CD14-positive monocyte (primary cell): ENCODE results near the gene SLC2A1. TPM values are rescaled to one million over a fixed set of nuclear protein-coding genes. Genes with fewer than 3 reads are reported as not detected.

Source experiments
- DNase-seq, 3 donors: peaks; one replicate each; pipeline ENCODE4 v3.0.0-alpha.2; 2011 to 2022
- H2AFZ ChIP-seq: 2 replicates; pipeline ENCODE4 v1.6.0; 2012; ENCODE audit warnings: mild to moderate bottlenecking, low read depth, low read length, inconsistent platforms; ENCODE audit not compliant: insufficient read depth, poor library complexity, severe bottlenecking
- H3K27ac ChIP-seq, 2 donors: 1 replicate in 1 of 2; 2 replicates in 1 of 2; pipeline ENCODE4 v1.5.1; 2012 to 2013; ENCODE audit warnings: low read length in 2 of 2, control low read depth in 1 of 2, inconsistent platforms in 1 of 2, low read depth in 1 of 2, mild to moderate bottlenecking in 1 of 2
- H3K27me3 ChIP-seq, 2 donors: one replicate each; pipeline versions ENCODE4 v1.6.0 to v1.6.1; 2011 to 2013; ENCODE audit warnings: low read length in 2 of 2; ENCODE audit not compliant: control insufficient read depth in 2 of 2, insufficient read depth in 2 of 2
- H3K36me3 ChIP-seq, 2 donors: replicated peaks in 1 of 2; 1 replicate in 1 of 2; 2 replicates in 1 of 2; pipeline versions ENCODE4 v1.5.1 to v1.6.1; 2012 to 2013; ENCODE audit warnings: low read length in 2 of 2, control low read depth in 1 of 2, inconsistent platforms in 1 of 2, mild to moderate bottlenecking in 1 of 2; ENCODE audit not compliant: insufficient read depth in 2 of 2, control insufficient read depth in 1 of 2
- H3K4me1 ChIP-seq, 2 donors: 1 replicate in 1 of 2; 2 replicates in 1 of 2; pipeline versions ENCODE4 v1.5.1 to v1.6.1; 2012 to 2013; ENCODE audit warnings: low read length in 2 of 2, control low read depth in 1 of 2, inconsistent platforms in 1 of 2, mild to moderate bottlenecking in 1 of 2, moderate library complexity in 1 of 2; ENCODE audit not compliant: insufficient read depth in 2 of 2, control insufficient read depth in 1 of 2
- H3K4me2 ChIP-seq: replicated peaks from 2 replicates; pipeline ENCODE3; 2012; ENCODE audit warnings: low read length, moderate library complexity, mild to moderate bottlenecking; ENCODE audit not compliant: poor library complexity, severe bottlenecking; ENCODE audit errors: extremely low read depth
- H3K4me3 ChIP-seq, 3 experiments: fragments of 200-600 bp in 1 of 3; sonication (generic) in 1 of 3; replicated peaks in 1 of 3; 1 replicate in 2 of 3; 2 replicates in 1 of 3; pipeline ENCODE4 v1.5.1; 2011 to 2013; ENCODE audit warnings: low read length in 3 of 3, mild to moderate bottlenecking in 3 of 3, control low read depth in 2 of 3, low read depth in 2 of 3, inconsistent platforms in 1 of 3, moderate library complexity in 1 of 3
- H3K79me2 ChIP-seq: 2 replicates; pipeline ENCODE4 v1.6.0; 2012; ENCODE audit warnings: mild to moderate bottlenecking, control low read depth, inconsistent platforms, low read length, moderate library complexity; ENCODE audit not compliant: insufficient read depth
- H3K9ac ChIP-seq: 2 replicates; pipeline ENCODE4 v1.6.0; 2017; ENCODE audit warnings: low read length, mild to moderate bottlenecking; ENCODE audit not compliant: insufficient read depth, poor library complexity, severe bottlenecking
- H3K9me3 ChIP-seq, 2 donors: replicated peaks in 1 of 2; 1 replicate in 1 of 2; 2 replicates in 1 of 2; pipeline versions ENCODE4 v1.5.1 to v1.6.1; 2012 to 2013; ENCODE audit warnings: low read length in 2 of 2, control low read depth in 1 of 2; ENCODE audit not compliant: control insufficient read depth in 1 of 2, insufficient read depth in 1 of 2
- H4K20me1 ChIP-seq: 2 replicates; pipeline ENCODE4 v1.6.0; 2012; ENCODE audit warnings: mild to moderate bottlenecking, low read length, control low read depth, moderate library complexity; ENCODE audit not compliant: insufficient read depth
- H3K27ac Mint-ChIP-seq, 7 donors: one replicate each; pipeline ENCODE4 v1.8.0; 2020; ENCODE audit warnings: mild to moderate bottlenecking in 7 of 7, mixed read lengths in 7 of 7, moderate library complexity in 6 of 7, inconsistent platforms in 2 of 7
- H3K27me3 Mint-ChIP-seq, 3 donors: one replicate each; pipeline ENCODE4 v1.8.0; 2021 to 2022; ENCODE audit warnings: low read depth in 3 of 3, mild to moderate bottlenecking in 3 of 3, mixed read lengths in 3 of 3, moderate library complexity in 3 of 3, inconsistent platforms in 1 of 3
- H3K36me3 Mint-ChIP-seq, 2 donors: one replicate each; pipeline ENCODE4 v1.8.0; 2020; ENCODE audit warnings: mixed read lengths in 2 of 2, inconsistent platforms in 1 of 2, mild to moderate bottlenecking in 1 of 2
- H3K4me1 Mint-ChIP-seq: one replicate; pipeline ENCODE4 v1.8.0; 2020; ENCODE audit warnings: mild to moderate bottlenecking, mixed read lengths
- H3K4me3 Mint-ChIP-seq, 2 donors: one replicate each; pipeline ENCODE4 v1.8.0; 2020; ENCODE audit warnings: mild to moderate bottlenecking in 2 of 2, mixed read lengths in 2 of 2, moderate library complexity in 1 of 2
- H3K9me3 Mint-ChIP-seq, 7 donors: one replicate each; pipeline ENCODE4 v1.8.0; 2020 to 2022; ENCODE audit warnings: mixed read lengths in 7 of 7, mild to moderate bottlenecking in 6 of 7, moderate library complexity in 6 of 7, inconsistent platforms in 2 of 7
- CTCF ChIP-seq: fragments of 200-600 bp; IDR thresholded peaks from one replicate; pipeline ENCODE4 v1.8.0; 2022; ENCODE audit warnings: antibody characterized with exemption, mild to moderate bottlenecking
- WGBS: methylation state at CpG from one replicate; pipeline ENCODE4 v1.1.5; 2013; ENCODE audit warnings: missing lambda C conversion rate; ENCODE audit not compliant: insufficient coverage; 5-methylcytosine and 5-hydroxymethylcytosine counted together
- intact Hi-C, 2 donors: fragments of 100-400 bp; cut with micrococcal nuclease; formaldehyde crosslinking; loops; one replicate each; pipeline versions ENCODE4 v1.15.0 to v1.15.1; 2023
- polyA plus RNA-seq, 3 donors: library from polyadenylated mRNA; depleted of rRNA in 1 of 3; unstranded in 2 of 3; stranded (reverse) in 1 of 3; fragments of 300-500 nt in 2 of 3; fragments of >200 nt in 1 of 3; fragmentation: Illumina TruSeq in 2 of 3; gene quantifications; 1 replicate in 2 of 3; 2 replicates in 1 of 3; pipeline ENCODE4 v1.2.3, GENCODE V29; 2012 to 2021

SLC2A1 gene
- polyA plus RNA-seq, 3 donors: 0.56 to 5.0 (median 0.71) TPM

GRCh38 chr1:42935971-42936308 is 22.7 kb downstream of the SLC2A1 start:
- Mint-ChIP-seq H3K4me3 (no peak overlapping the region), H3K27ac (peak overlapping the region in 6 of 7 donors; percentile 50 to 97 (median 88)), H3K9me3 (peaks cover 0 to 3% (median 0%) of the 10 kb centered on the region in 7 donors), H3K27me3 (peaks cover 0 to 10% (median 4%) of the 10 kb centered on the region in 3 donors), H3K36me3 (peaks cover 4 to 23% of the 10 kb centered on the region in 2 donors), H3K4me1 (peaks cover 90% of the 10 kb centered on the region)
- Histone ChIP-seq H3K4me3 (no peak overlapping the region), H3K36me3 (no peaks in the 10 kb centered on the region), H3K4me2 (no peak overlapping the region), H3K4me1 (peaks cover 78 to 89% of the 10 kb centered on the region in 2 donors), H4K20me1 (no peaks in the 10 kb centered on the region), H2AFZ (peak overlapping the region; percentile 8), H3K27ac (peak overlapping the region in 1 of 2 donors; percentile 75), H3K27me3 (no peaks in the 10 kb centered on the region), H3K79me2 (no peaks in the 10 kb centered on the region), H3K9ac (peak overlapping the region; percentile 49), H3K9me3 (no peaks in the 10 kb centered on the region)
- no peak for DNase-seq
- TF ChIP-seq CTCF: no peak
- WGBS: 83% methylated on average over 2 of the region's 5 CpGs
- intact Hi-C loops: no loop called here

GRCh38 chr1:42935313-42935895 is 23.3 kb downstream of the SLC2A1 start:
- H3K4me3 ChIP-seq: no peak overlapping the region
- no peaks in the 10 kb centered on the region for H3K27me3 ChIP-seq
- peaks cover 0 to 3% (median 0%) of the 10 kb centered on the region in 7 donors for H3K9me3 Mint-ChIP-seq
- peak; percentile 80 to 94 (median 84) for DNase-seq
- H3K27ac Mint-ChIP-seq: peak overlapping the region in 6 of 7 donors; percentile 75 to 92 (median 86)
- peaks cover 80 to 90% of the 10 kb centered on the region in 2 donors for H3K4me1 ChIP-seq
- intact Hi-C loops: no loop called here
- no peak overlapping the region for H3K4me2 ChIP-seq
- H3K9me3 ChIP-seq: no peaks in the 10 kb centered on the region
- no peak for TF ChIP-seq CTCF
- no peak overlapping the region for H3K9ac ChIP-seq
- peaks cover 90% of the 10 kb centered on the region for H3K4me1 Mint-ChIP-seq
- no peaks in the 10 kb centered on the region for H3K36me3 ChIP-seq
- no peaks in the 10 kb centered on the region for H4K20me1 ChIP-seq
- H3K27me3 Mint-ChIP-seq: peaks cover 0 to 5% (median 4%) of the 10 kb centered on the region in 3 donors
- H3K79me2 ChIP-seq: no peaks in the 10 kb centered on the region
- 31% methylated on average over 4 of the region's 8 CpGs for WGBS
- H3K4me3 Mint-ChIP-seq: peak overlapping the region in 1 of 2 donors; percentile 39
- H3K27ac ChIP-seq: peak overlapping the region; percentile 50 to 75
- peaks cover 4 to 19% of the 10 kb centered on the region in 2 donors for H3K36me3 Mint-ChIP-seq
- peak overlapping the region; percentile 13 for H2AFZ ChIP-seq
